T-helper 2 cell treated with Interferon-gamma antibody and Interleukin-4, amounts not matched to agents 5 μg/mL and 100 μg/mL, for 36 hours (primary cell): ENCODE data around the gene FTSJ1.
A peak's percentile ranks its signal among the peaks of the same experiment; 100 is the strongest.

Source experiments
- DNase-seq: peaks from one replicate; pipeline ENCODE4 v3.0.0; 2021; ENCODE audit warnings: low spot score
- H3K27ac Mint-ChIP-seq: one replicate; pipeline ENCODE4 v1.8.0; 2021; ENCODE audit warnings: mild to moderate bottlenecking, mixed read lengths
- H3K27me3 Mint-ChIP-seq: one replicate; pipeline ENCODE4 v1.8.0; 2021; ENCODE audit warnings: low read depth, mixed read lengths
- H3K36me3 Mint-ChIP-seq: one replicate; pipeline ENCODE4 v1.8.0; 2021; ENCODE audit warnings: low read depth, mixed read lengths
- H3K4me1 Mint-ChIP-seq: one replicate; pipeline ENCODE4 v1.8.0; 2021; ENCODE audit warnings: low read depth, mixed read lengths
- H3K4me3 Mint-ChIP-seq: one replicate; pipeline ENCODE4 v1.8.0; 2022; ENCODE audit warnings: mild to moderate bottlenecking, moderate library complexity, mixed read lengths
- H3K9me3 Mint-ChIP-seq: one replicate; pipeline ENCODE4 v1.8.0; 2021; ENCODE audit warnings: mixed read lengths

Gene FTSJ1

DNA sequence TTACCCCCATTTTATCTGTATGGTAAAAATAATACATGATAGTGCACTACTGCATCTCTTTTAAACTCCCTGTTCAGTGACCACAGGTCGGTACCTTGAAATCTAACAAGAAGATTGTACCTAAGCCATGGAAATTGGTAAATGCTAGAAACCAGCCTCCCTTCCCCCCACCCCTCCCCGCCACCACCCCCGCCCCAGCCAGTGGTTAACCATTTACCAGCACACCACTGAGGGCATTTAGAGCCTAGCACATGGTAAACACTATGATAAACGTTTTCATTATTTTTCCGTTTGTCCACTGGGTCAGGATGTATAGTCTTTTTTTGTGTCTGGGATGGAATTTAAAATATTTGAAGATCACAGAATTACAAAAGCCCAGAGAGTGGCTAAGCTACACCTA is 703 bp upstream of the FTSJ1 start:
- H3K36me3 Mint-ChIP-seq: peaks cover 27% of the 10 kb centered on the region
- peaks cover 23% of the 10 kb centered on the region for H3K4me1 Mint-ChIP-seq
- peak overlapping the region; percentile 96 for H3K27ac Mint-ChIP-seq
- no peaks in the 10 kb centered on the region for H3K9me3 Mint-ChIP-seq
- DNase-seq: no peak
- H3K27me3 Mint-ChIP-seq: no peaks in the 10 kb centered on the region
- H3K4me3 Mint-ChIP-seq: peak overlapping the region; percentile 88

DNA sequence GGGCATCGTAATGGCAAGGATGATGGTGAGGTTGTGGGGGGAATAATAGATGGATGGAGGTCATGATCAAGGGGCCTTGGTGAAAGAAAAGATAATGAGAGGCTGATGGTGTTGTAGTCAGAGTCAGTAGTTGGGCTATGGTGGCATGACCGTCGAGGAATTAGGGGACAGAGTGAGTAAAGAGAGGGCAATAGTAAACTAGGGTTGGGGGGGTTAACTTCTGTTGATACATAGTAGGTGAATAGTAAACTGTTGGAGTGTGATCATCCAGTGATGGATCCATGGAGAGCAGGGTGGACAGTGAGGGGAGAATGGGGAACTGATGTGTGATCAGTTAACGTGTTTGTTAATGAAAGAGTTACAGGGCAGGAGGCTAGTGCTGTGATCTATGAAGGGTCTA is 920 bp downstream of the FTSJ1 start:
- Mint-ChIP-seq H3K36me3 (peaks cover 38% of the 10 kb centered on the region), H3K27me3 (no peaks in the 10 kb centered on the region), H3K27ac (peak overlapping the region; percentile 96), H3K4me1 (peaks cover 23% of the 10 kb centered on the region), H3K4me3 (peak overlapping the region; percentile 88), H3K9me3 (no peaks in the 10 kb centered on the region)
- no peak for DNase-seq

DNA sequence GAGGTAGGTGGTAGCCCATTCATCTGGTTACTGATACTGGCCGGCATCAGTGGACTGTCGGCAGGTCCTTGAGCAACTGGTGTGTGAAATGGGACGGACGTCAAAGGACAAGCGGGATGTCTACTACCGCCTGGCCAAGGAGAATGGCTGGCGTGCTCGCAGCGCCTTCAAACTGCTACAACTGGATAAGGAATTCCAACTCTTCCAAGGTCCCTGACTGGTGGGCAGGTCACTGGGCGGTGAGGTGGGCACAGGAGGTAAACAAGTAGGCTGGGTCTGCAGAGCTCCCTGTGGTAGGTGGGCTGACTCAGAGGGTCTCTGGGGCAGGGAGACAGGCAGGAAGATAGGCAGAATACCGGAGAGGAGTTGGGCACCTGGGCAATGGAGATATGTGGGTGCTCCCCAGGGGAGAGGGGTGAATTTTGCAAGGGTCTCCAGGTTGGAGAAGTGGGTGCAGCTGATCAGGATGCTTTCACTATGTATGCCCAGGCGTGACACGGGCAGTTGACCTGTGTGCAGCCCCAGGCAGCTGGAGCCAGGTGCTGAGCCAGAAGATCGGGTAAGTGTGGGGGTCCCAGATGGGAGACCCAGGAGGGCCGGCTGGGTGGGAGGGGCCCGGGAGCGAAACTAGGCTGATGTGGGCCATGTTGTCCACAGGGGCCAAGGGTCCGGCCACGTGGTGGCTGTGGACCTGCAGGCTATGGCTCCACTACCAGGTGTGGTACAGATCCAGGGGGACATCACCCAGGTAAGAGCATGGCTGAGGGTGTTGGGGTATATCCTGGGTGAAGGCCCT is 2.2 kb downstream of the FTSJ1 start:
- H3K27me3 Mint-ChIP-seq: no peaks in the 10 kb centered on the region
- no peak overlapping the region for H3K27ac Mint-ChIP-seq
- H3K4me3 Mint-ChIP-seq: peak overlapping the region; percentile 88
- H3K4me1 Mint-ChIP-seq: peaks cover 23% of the 10 kb centered on the region
- peaks cover 46% of the 10 kb centered on the region for H3K36me3 Mint-ChIP-seq
- DNase-seq: no peak
- H3K9me3 Mint-ChIP-seq: no peaks in the 10 kb centered on the region

DNA sequence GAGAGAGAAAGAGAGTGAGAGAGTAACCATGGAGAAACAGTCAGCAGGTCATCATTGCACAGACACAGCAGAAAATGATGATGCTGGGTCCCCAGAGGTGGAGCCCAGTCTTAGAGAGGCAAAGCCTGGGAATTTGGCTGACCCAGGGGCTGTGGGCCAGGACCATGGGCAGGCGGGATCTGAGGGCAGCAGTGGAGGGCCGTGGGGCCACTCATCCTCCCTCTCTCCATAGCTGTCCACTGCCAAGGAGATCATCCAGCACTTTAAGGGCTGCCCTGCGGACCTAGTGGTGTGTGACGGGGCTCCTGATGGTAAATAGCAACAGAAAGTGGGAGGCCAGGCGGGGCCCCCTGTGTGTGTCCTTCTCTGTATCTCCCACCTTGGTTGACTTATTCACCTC is 2.8 kb downstream of the FTSJ1 start:
- no peak for DNase-seq
- H3K27ac Mint-ChIP-seq: peak overlapping the region; percentile 65
- no peaks in the 10 kb centered on the region for H3K27me3 Mint-ChIP-seq
- no peak overlapping the region for H3K4me3 Mint-ChIP-seq
- H3K36me3 Mint-ChIP-seq: peaks cover 49% of the 10 kb centered on the region
- no peaks in the 10 kb centered on the region for H3K9me3 Mint-ChIP-seq
- H3K4me1 Mint-ChIP-seq: peaks cover 23% of the 10 kb centered on the region

DNA sequence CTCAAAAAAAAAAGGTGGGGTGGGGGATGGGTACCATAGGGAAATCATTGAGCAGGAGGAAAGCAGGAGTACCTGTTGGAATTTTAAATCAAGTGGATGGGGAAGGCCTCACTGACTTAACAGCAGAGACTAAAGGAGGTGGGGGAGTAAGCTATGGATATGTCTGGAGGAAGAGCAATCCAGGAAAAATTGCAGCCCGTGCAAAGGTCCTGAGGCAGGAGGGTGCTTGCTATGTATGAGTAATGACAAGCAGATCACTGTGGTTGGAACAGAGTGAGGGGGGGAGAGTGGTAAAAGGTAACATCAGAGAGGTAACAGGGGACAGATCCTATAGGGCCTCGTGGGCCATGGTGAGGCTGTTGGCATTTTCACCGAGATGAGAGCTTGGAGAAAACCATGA is 4.1 kb downstream of the FTSJ1 start:
- Mint-ChIP-seq H3K4me1 (peaks cover 17% of the 10 kb centered on the region), H3K4me3 (no peak overlapping the region), H3K36me3 (peaks cover 49% of the 10 kb centered on the region), H3K27ac (peak overlapping the region; percentile 68), H3K9me3 (no peaks in the 10 kb centered on the region), H3K27me3 (no peaks in the 10 kb centered on the region)
- no peak for DNase-seq

- no peaks in the 10 kb centered on the region for H3K9me3 Mint-ChIP-seq
- peaks cover 16% of the 10 kb centered on the region for H3K4me1 Mint-ChIP-seq
- H3K27me3 Mint-ChIP-seq: no peaks in the 10 kb centered on the region
- no peak for DNase-seq
- peaks cover 49% of the 10 kb centered on the region for H3K36me3 Mint-ChIP-seq
- H3K27ac Mint-ChIP-seq: peak overlapping the region; percentile 68
- no peak overlapping the region for H3K4me3 Mint-ChIP-seq
Measured at GRCh38 chrX:48480583-48480982, 4.6 kb downstream of the FTSJ1 start.

GRCh38 chrX:48482526-48482925 is 6.5 kb downstream of the FTSJ1 start:
- H3K4me3 Mint-ChIP-seq: no peak overlapping the region
- H3K27me3 Mint-ChIP-seq: no peaks in the 10 kb centered on the region
- peaks cover 8% of the 10 kb centered on the region for H3K4me1 Mint-ChIP-seq
- no peaks in the 10 kb centered on the region for H3K9me3 Mint-ChIP-seq
- DNase-seq: no peak
- no peak overlapping the region for H3K27ac Mint-ChIP-seq
- H3K36me3 Mint-ChIP-seq: peaks cover 47% of the 10 kb centered on the region

DNA sequence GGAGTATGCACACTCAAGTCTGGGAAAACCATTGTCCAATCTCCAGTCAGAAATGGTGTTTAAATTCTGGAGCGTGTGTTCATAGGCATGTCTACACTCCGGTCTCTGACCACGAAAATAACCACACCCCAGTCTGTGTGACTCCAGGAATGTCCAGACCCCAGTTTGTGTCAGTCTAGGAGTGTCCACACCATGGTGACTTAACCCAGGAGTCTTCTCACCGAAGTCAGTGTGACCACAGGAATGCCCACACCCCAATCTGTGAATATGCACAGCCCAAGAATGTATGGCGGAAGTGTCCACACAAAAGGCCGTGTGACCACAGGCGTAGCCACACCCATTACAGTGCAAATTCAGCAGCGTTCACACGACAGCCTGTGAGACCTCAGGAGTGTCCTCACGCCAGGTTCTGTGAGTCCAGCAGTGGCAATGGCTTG is 11.4 kb downstream of the FTSJ1 start:
- H3K36me3 Mint-ChIP-seq: peaks cover 13% of the 10 kb centered on the region
- H3K9me3 Mint-ChIP-seq: no peaks in the 10 kb centered on the region
- H3K4me1 Mint-ChIP-seq: no peaks in the 10 kb centered on the region
- no peaks in the 10 kb centered on the region for H3K27me3 Mint-ChIP-seq
- DNase-seq: no peak
- H3K27ac Mint-ChIP-seq: no peak overlapping the region
- H3K4me3 Mint-ChIP-seq: no peak overlapping the region

DNA sequence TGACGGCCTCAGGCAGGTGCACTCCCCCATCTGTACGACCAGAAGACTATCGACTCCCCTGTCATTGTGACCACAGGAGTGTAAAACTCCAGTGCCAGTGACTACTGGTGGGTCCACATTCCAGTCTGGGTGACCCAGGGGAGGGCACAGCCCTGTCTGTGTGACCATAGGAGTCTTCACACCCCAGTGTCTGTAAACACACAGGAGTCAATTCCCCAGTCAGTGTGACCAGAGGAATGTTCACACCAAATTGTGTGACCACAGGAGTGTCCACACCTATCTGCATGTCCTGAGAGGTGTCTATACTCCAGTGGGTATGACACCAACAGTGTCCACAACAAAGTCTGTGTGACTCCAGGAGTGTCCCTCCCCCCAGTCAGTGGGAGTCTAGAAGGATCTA is 12.0 kb downstream of the FTSJ1 start:
- no peak for DNase-seq
- Mint-ChIP-seq H3K27ac (no peak overlapping the region), H3K4me1 (no peaks in the 10 kb centered on the region), H3K36me3 (peaks cover 8% of the 10 kb centered on the region), H3K4me3 (no peak overlapping the region), H3K9me3 (no peaks in the 10 kb centered on the region), H3K27me3 (no peaks in the 10 kb centered on the region)

GRCh38 chrX:48489296-48489695 is 13.3 kb downstream of the FTSJ1 start:
- Mint-ChIP-seq H3K4me1 (no peaks in the 10 kb centered on the region), H3K4me3 (no peak overlapping the region), H3K9me3 (no peaks in the 10 kb centered on the region), H3K27ac (no peak overlapping the region), H3K27me3 (no peaks in the 10 kb centered on the region), H3K36me3 (peaks cover 5% of the 10 kb centered on the region)
- DNase-seq: no peak

DNA sequence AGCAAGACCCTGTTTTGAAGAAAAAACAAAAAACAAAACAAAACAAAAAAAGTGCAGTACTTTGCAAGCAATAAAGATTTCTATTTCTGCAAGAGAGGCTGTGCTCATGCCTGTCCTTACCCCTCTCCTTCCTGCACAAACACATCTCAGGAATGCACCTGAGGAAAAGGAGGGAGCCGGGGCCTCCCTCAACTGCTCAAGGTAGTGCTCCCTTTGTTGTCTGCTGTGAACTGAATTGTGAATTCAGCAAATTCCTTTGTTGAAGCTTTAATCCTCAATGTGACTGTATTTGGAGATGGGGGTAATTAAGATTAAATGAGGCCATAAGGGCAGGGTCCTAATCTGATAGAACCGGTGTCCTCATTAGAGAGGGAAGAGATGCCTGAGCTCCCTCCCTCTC is 13.9 kb downstream of the FTSJ1 start:
- Mint-ChIP-seq H3K9me3 (no peaks in the 10 kb centered on the region), H3K4me3 (no peak overlapping the region), H3K4me1 (no peaks in the 10 kb centered on the region), H3K36me3 (peaks cover 5% of the 10 kb centered on the region), H3K27ac (no peak overlapping the region), H3K27me3 (no peaks in the 10 kb centered on the region)
- DNase-seq: no peak

DNA sequence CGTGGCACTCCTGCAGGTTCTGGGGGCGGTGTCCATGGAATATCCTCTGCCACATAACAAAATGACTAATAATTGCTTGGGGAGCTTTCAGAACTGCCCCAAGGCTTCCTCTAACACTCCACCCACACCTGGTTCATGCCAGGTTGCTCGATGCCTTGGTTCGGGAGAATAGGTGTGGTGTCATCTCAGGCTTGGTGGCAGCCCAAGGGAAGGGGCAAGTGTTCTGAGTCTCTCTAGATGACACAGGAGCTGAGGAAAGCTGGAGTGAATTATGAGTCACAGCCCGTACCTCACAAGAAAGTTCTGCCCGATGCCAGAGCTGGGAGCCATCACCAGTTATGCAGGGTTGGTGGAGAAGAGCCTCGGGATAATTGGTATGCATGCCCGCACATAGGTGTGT is 14.7 kb downstream of the FTSJ1 start:
- no peaks in the 10 kb centered on the region for H3K9me3 Mint-ChIP-seq
- no peak overlapping the region for H3K27ac Mint-ChIP-seq
- H3K4me1 Mint-ChIP-seq: no peaks in the 10 kb centered on the region
- no peaks in the 10 kb centered on the region for H3K27me3 Mint-ChIP-seq
- H3K4me3 Mint-ChIP-seq: no peak overlapping the region
- peaks cover 5% of the 10 kb centered on the region for H3K36me3 Mint-ChIP-seq
- DNase-seq: no peak

DNA sequence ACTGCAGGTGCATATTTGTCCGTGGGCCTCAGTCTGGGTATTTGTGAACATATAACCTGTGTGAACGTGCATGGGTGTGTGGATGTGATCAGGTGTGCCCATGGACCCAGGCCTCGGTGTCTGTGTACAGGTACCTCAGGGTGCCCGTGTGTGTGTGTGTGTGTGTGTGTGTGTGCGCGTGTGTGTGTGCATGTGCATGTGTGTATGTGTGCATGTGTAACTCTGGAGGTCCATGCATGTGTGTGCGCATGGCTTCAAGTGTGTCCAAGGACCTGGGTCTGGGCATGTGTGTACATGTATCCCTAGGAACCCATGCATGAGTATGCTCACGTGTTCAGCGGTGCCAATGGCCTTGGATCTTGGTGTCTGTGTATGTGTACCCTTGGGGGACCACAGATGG is 15.8 kb downstream of the FTSJ1 start:
- H3K36me3 Mint-ChIP-seq: peaks cover 5% of the 10 kb centered on the region
- H3K27me3 Mint-ChIP-seq: no peaks in the 10 kb centered on the region
- no peak overlapping the region for H3K4me3 Mint-ChIP-seq
- DNase-seq: no peak
- no peaks in the 10 kb centered on the region for H3K9me3 Mint-ChIP-seq
- H3K4me1 Mint-ChIP-seq: no peaks in the 10 kb centered on the region
- no peak overlapping the region for H3K27ac Mint-ChIP-seq

- no peak overlapping the region for H3K4me3 Mint-ChIP-seq
- H3K9me3 Mint-ChIP-seq: no peaks in the 10 kb centered on the region
- H3K27me3 Mint-ChIP-seq: no peaks in the 10 kb centered on the region
- H3K36me3 Mint-ChIP-seq: peaks cover 1% of the 10 kb centered on the region
- H3K27ac Mint-ChIP-seq: no peak overlapping the region
- DNase-seq: no peak
- H3K4me1 Mint-ChIP-seq: no peaks in the 10 kb centered on the region
Measured at GRCh38 chrX:48492293-48492910, 16.4 kb downstream of the FTSJ1 start.
